LNCaP clone FGC (cell line): Measurements from ENCODE around the gene KRTAP10-7.

Experiments used
- DNase-seq: peaks from one replicate; pipeline ENCODE4 v3.0.0-alpha.2; 2011; ENCODE audit warnings: low read depth
- H3K4me3 ChIP-seq: 2 replicates; pipeline ENCODE4 v1.5.1; 2011; ENCODE audit warnings: mild to moderate bottlenecking, low read depth, low read length, control low read depth
- TF ChIP-seq, protein P1 (sequence below): IDR thresholded peaks from 2 replicates; pipeline ENCODE4 v1.5.1; 2012; ENCODE audit warnings: mild to moderate bottlenecking; ENCODE audit not compliant: control insufficient read depth, insufficient read depth; ENCODE audit errors: extremely low read depth

The KRTAP10-7 gene

DNA sequence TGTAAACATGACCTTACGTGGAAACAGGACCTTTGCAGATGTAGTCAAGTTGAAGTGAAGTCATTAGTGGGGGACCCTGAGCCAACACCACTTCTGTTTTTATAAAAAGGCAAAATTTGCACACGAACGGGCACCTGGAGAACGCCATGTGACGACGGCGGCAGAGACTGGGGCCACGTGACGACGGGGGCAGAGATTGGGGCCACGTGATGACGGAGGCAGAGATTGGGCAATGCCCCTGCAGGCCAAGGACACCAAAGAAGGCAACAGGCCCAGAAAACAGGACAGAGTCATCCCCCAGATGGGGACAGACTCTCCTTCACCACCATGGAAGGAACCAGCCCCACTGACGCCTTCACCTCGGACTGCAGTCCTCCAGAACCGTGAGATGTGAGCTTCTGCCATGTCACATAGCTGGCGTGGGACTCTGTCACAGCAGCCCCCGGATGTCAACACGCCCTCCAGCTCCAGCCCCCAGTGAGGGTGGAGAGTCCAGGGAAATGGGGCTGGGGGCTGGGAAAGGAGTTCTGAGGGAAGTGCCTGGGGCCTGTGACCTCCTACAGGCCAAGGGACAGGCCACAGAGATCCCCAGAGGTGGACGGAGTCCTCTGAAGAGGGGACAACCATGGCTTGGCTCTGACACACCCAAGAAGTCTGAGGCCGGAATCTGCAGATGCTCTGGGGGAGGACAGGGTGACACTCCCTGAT, 50.0 kb downstream of the KRTAP10-7 start:
- no peak overlapping the region for H3K4me3 ChIP-seq
- DNase-seq, result no peak
- TF ChIP-seq, protein P1, sequence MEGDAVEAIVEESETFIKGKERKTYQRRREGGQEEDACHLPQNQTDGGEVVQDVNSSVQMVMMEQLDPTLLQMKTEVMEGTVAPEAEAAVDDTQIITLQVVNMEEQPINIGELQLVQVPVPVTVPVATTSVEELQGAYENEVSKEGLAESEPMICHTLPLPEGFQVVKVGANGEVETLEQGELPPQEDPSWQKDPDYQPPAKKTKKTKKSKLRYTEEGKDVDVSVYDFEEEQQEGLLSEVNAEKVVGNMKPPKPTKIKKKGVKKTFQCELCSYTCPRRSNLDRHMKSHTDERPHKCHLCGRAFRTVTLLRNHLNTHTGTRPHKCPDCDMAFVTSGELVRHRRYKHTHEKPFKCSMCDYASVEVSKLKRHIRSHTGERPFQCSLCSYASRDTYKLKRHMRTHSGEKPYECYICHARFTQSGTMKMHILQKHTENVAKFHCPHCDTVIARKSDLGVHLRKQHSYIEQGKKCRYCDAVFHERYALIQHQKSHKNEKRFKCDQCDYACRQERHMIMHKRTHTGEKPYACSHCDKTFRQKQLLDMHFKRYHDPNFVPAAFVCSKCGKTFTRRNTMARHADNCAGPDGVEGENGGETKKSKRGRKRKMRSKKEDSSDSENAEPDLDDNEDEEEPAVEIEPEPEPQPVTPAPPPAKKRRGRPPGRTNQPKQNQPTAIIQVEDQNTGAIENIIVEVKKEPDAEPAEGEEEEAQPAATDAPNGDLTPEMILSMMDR, result no peak

DNA sequence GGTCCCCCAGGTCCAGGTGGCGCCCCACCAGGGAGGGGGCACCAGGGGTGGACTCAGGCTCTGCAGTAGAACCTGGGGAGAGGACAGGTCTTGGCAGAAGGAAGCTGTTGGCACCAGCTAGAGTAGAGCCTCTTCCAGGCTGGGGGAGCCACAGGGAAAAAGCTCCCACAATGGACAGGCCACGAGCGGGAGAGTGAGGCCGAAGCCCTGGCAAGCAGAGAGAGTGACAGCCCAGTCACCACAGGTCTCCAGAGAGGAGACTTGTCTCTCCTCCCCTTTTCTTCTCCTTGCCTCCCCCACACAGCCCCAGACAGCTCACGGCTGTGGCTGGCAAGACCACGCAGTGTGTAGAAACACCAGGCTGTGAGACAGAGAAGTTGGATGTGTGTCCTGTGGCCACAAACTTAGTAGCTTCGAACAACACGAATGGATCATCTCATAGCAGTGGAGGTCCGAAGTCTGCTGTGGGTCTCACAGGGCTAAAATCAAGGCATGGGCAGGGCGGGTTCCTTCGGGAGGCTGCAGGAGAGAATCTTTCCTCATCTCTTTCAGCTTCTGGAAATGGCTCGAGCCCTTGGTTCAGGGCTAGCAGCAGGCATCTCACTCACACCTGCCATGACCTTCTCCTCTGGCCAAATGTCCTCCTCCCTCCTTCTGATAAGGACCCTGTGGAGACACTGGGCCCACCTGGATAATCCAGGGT, 50.7 kb downstream of the KRTAP10-7 start:
- DNase-seq, result no peak
- TF ChIP-seq, protein P1, result no peak
- H3K4me3 ChIP-seq, result no peak overlapping the region
